Gastrocnemius medialis (tissue), 4 donors: ENCODE data around the gene ZNF592.

ENCODE experiments used
- POLR2A ChIP-seq, 2 donors: fragments of 450-650 bp; IDR thresholded peaks; one replicate each; pipeline ENCODE4 v1.6.1; 2017; ENCODE audit warnings: antibody characterized with exemption in 2 of 2, mild to moderate bottlenecking in 2 of 2, moderate library complexity in 2 of 2
- TF ChIP-seq, protein P1 (sequence below), 5 experiments: fragments of 450-650 bp in 3 of 5; fragments of 200-600 bp in 2 of 5; sonication (generic) in 2 of 5; IDR thresholded peaks in 4 of 5; conservative IDR thresholded peaks in 1 of 5; 1 replicate in 4 of 5; 2 replicates in 1 of 5; pipeline ENCODE4 v1.5.1; 2016 to 2019; ENCODE audit warnings: antibody characterized with exemption in 5 of 5, mild to moderate bottlenecking in 3 of 5, moderate library complexity in 3 of 5

DNA sequence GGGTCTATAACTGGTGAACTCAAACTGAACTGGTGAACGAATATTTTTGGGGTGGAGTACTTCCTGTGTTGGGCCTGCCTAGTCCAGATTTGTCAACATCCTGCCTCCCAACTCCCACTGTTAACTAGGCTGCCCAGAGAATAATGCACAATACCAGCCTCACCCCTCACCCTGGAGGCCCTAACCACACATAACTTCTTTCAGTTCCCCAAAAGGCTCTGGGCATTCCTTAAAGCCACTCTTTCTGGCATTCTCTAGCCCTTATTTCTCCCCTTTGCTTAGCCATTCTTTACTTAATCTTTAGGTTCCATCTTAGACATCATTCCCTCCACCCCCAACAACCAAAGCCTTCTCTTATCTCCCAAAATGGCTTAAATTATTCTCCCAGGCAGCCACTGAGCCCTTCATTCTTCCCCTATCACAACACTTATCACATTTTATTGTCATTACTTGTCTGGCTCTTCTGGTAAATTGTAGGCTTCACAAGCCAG is 23.3 kb upstream of the ZNF592 start:
- TF ChIP-seq, protein P1, sequence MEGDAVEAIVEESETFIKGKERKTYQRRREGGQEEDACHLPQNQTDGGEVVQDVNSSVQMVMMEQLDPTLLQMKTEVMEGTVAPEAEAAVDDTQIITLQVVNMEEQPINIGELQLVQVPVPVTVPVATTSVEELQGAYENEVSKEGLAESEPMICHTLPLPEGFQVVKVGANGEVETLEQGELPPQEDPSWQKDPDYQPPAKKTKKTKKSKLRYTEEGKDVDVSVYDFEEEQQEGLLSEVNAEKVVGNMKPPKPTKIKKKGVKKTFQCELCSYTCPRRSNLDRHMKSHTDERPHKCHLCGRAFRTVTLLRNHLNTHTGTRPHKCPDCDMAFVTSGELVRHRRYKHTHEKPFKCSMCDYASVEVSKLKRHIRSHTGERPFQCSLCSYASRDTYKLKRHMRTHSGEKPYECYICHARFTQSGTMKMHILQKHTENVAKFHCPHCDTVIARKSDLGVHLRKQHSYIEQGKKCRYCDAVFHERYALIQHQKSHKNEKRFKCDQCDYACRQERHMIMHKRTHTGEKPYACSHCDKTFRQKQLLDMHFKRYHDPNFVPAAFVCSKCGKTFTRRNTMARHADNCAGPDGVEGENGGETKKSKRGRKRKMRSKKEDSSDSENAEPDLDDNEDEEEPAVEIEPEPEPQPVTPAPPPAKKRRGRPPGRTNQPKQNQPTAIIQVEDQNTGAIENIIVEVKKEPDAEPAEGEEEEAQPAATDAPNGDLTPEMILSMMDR (IDR thresholded peaks at IDR 0.05 in 4 of 5, conservative IDR thresholded peaks at IDR 0.05 in 1 of 5) = no peak
- no peak for TF ChIP-seq POLR2A (IDR thresholded peaks at IDR 0.05)
